Stimulated activated CD4-positive, alpha-beta T cell treated with anti-CD3 and anti-CD28 coated beads, Interleukin-15, amount 100 ng/mL, for 24 hours (primary cell): ENCODE data around the gene SCMH1.
"Not testable (repeated sequence)": the region's sequence is repeated elsewhere in the genome, so short reads cannot be mapped to it uniquely, and the experiment has no call there.

Source experiments
- DNase-seq: peaks from one replicate; pipeline ENCODE4 v3.0.0-alpha.2; 2020

The SCMH1 gene

GRCh38 chr1:41246568-41246967, 4.5 kb upstream of the SCMH1 start:
- no peak for DNase-seq

- DNase-seq, result no peak
These were observed 3.6 kb upstream of the SCMH1 start for GRCh38 chr1:41245659-41246058.

- DNase-seq, result no peak
These were observed 926 bp upstream of the SCMH1 start for GRCh38 chr1:41243079-41243385.

GRCh38 chr1:41242342-41243078, 404 bp upstream of the SCMH1 start:
- DNase-seq, result no peak

GRCh38 chr1:41241354-41241748, 755 bp downstream of the SCMH1 start:
- DNase-seq, result peak; percentile 72

GRCh38 chr1:41240781-41241353, 1.2 kb downstream of the SCMH1 start:
- no peak for DNase-seq

- DNase-seq, result no peak
These were observed 2.0 kb downstream of the SCMH1 start for GRCh38 chr1:41239988-41240610.

GRCh38 chr1:41238311-41238988, 3.7 kb downstream of the SCMH1 start:
- DNase-seq, result no peak

- no peak for DNase-seq
These were observed 5.3 kb downstream of the SCMH1 start for GRCh38 chr1:41236781-41237180.

- no peak for DNase-seq
These were observed 6.2 kb downstream of the SCMH1 start for GRCh38 chr1:41235893-41236292.

- no peak for DNase-seq
These were observed 8.4 kb downstream of the SCMH1 start for GRCh38 chr1:41233708-41234107.

- no peak for DNase-seq
These were observed 9.8 kb downstream of the SCMH1 start for GRCh38 chr1:41232305-41232704.

GRCh38 chr1:41230656-41231055, 11.4 kb downstream of the SCMH1 start:
- no peak for DNase-seq

GRCh38 chr1:41229219-41229618, 12.9 kb downstream of the SCMH1 start:
- not testable (repeated sequence) for DNase-seq

GRCh38 chr1:41226815-41227434, 15.2 kb downstream of the SCMH1 start:
- DNase-seq, result no peak

GRCh38 chr1:41225495-41225894, 16.6 kb downstream of the SCMH1 start:
- DNase-seq, result no peak

GRCh38 chr1:41222496-41222895, 19.6 kb downstream of the SCMH1 start:
- no peak for DNase-seq

GRCh38 chr1:41221995-41222394, 20.1 kb downstream of the SCMH1 start:
- DNase-seq, result no peak

GRCh38 chr1:41218152-41218551, 24.0 kb downstream of the SCMH1 start:
- no peak for DNase-seq

- DNase-seq, result no peak
These were observed 24.7 kb downstream of the SCMH1 start for GRCh38 chr1:41217441-41217840.

- no peak for DNase-seq
These were observed 26.5 kb downstream of the SCMH1 start for GRCh38 chr1:41215623-41216022.

GRCh38 chr1:41213341-41213740, 28.8 kb downstream of the SCMH1 start:
- DNase-seq, result no peak

- DNase-seq, result not testable (repeated sequence)
These were observed 30.5 kb downstream of the SCMH1 start for GRCh38 chr1:41211608-41212007.

GRCh38 chr1:41207053-41207452, 35.1 kb downstream of the SCMH1 start:
- not testable (repeated sequence) for DNase-seq
